Daoy (cell line): ENCODE measurements around the gene SRP14. TPM values are rescaled to one million over a fixed set of nuclear protein-coding genes. Genes with fewer than 3 reads are reported as not detected.

ENCODE experiments used
- total RNA-seq: library from RNA; depleted of rRNA; stranded (reverse); fragments of >200 nt; shearing (Covaris generic); gene quantifications from 2 replicates; pipeline ENCODE4 v1.2.3, GENCODE V29; 2014; rRNA removed

SRP14 gene
- total RNA-seq, 1 experiment from 2014 or later, result 260 TPM

Other genes with a start within 250 kb of the SRP14 start
- 29.5 and 32.4 TPM in 2 replicates for gene GPR176, start 118.9 kb downstream of the SRP14 start, total RNA-seq
- 23.5 and 30.3 TPM in 2 replicates for gene EIF2AK4, start 105.1 kb downstream of the SRP14 start, total RNA-seq
- 2.2 and 3.7 TPM in 2 replicates for gene BMF, start 69.7 kb upstream of the SRP14 start, total RNA-seq
- 90.3 and 108 TPM in 2 replicates for gene BUB1B, start 121.9 kb upstream of the SRP14 start, total RNA-seq
- 0.12 and 0.57 TPM in 2 replicates for gene PAK6, start 199.9 kb upstream of the SRP14 start, total RNA-seq
- gene ANKRD63, start 243.9 kb upstream of the SRP14 start, total RNA-seq, result 0.63 and 0.97 TPM in 2 replicates